GM23338 (cell line): Measurements from ENCODE around the gene P2RX7. TPM values are rescaled to one million over a fixed set of nuclear protein-coding genes. Genes with fewer than 3 reads are reported as not detected.

ENCODE experiments used
- ATAC-seq: fragments of 200-7000 bp; cut with Tn5 transposase; 3 replicates; pipeline ENCODE4 v1.9.1; 2020
- DNase-seq: peaks from one replicate; pipeline ENCODE4 v3.0.0-alpha.2; 2015; ENCODE audit warnings: low spot score
- H2AFZ ChIP-seq: fragments of 200-600 bp; sonication (generic); 2 replicates; pipeline ENCODE4 v1.8.0; 2016; ENCODE audit warnings: antibody characterized with exemption, mild to moderate bottlenecking, moderate library complexity
- H3F3A ChIP-seq: fragments of 200-600 bp; sonication (generic); replicated peaks from 2 replicates; pipeline ENCODE4 v1.8.0; 2017; ENCODE audit warnings: antibody characterized with exemption, mixed run types, low read depth
- H3K27ac ChIP-seq: fragments of 200-600 bp; sonication (generic); 2 replicates; pipeline ENCODE4 v1.6.1; 2016; ENCODE audit warnings: low read depth
- H3K27me3 ChIP-seq: fragments of 200-600 bp; sonication (generic); 2 replicates; pipeline ENCODE4 v1.8.0; 2016; ENCODE audit warnings: mild to moderate bottlenecking, mixed run types, moderate library complexity; ENCODE audit not compliant: insufficient read depth
- H3K36me3 ChIP-seq: fragments of 200-600 bp; sonication (generic); 2 replicates; pipeline ENCODE4 v1.8.0; 2016; ENCODE audit warnings: mild to moderate bottlenecking; ENCODE audit not compliant: insufficient read depth
- H3K4me1 ChIP-seq: fragments of 200-600 bp; sonication (generic); 2 replicates; pipeline ENCODE4 v1.8.0; 2016; ENCODE audit warnings: mild to moderate bottlenecking, moderate library complexity; ENCODE audit not compliant: insufficient read depth
- H3K4me2 ChIP-seq: fragments of 200-600 bp; sonication (generic); 2 replicates; pipeline ENCODE4 v1.7.1; 2017; ENCODE audit warnings: mixed run types
- H3K4me3 ChIP-seq: fragments of 200-600 bp; sonication (generic); 2 replicates; pipeline ENCODE4 v1.6.1; 2016; ENCODE audit warnings: mixed run types
- H3K79me2 ChIP-seq: fragments of 200-600 bp; sonication (generic); replicated peaks from 2 replicates; pipeline ENCODE4 v1.8.0; 2017; ENCODE audit warnings: mild to moderate bottlenecking; ENCODE audit not compliant: insufficient read depth
- H3K9me2 ChIP-seq: fragments of 200-600 bp; sonication (generic); 2 replicates; pipeline ENCODE4 v1.8.0; 2017; ENCODE audit not compliant: insufficient read depth
- H4K20me1 ChIP-seq: fragments of 200-600 bp; sonication (generic); replicated peaks from 2 replicates; pipeline ENCODE4 v1.8.0; 2017; ENCODE audit warnings: mild to moderate bottlenecking; ENCODE audit not compliant: insufficient read depth
- H3K27ac Mint-ChIP-seq: 2 replicates; pipeline ENCODE4 v1.8.0; 2020; ENCODE audit warnings: inconsistent platforms, mild to moderate bottlenecking, moderate library complexity, mixed read lengths
- H3K27me3 Mint-ChIP-seq: 3 replicates; pipeline ENCODE4 v1.8.0; 2022; ENCODE audit warnings: low read depth, mild to moderate bottlenecking, moderate library complexity, mixed read lengths, inconsistent platforms; ENCODE audit not compliant: insufficient read depth, poor library complexity
- H3K36me3 Mint-ChIP-seq: 3 replicates; pipeline ENCODE4 v1.8.0; 2021; ENCODE audit warnings: low read depth, mild to moderate bottlenecking, inconsistent platforms, moderate library complexity, mixed read lengths
- H3K4me1 Mint-ChIP-seq: 3 replicates; pipeline ENCODE4 v1.8.0; 2020; ENCODE audit warnings: mild to moderate bottlenecking, inconsistent platforms, mixed read lengths
- H3K4me3 Mint-ChIP-seq: 3 replicates; pipeline ENCODE4 v1.8.0; 2021; ENCODE audit warnings: moderate library complexity, mild to moderate bottlenecking, inconsistent platforms, mixed read lengths
- H3K9me3 Mint-ChIP-seq: 3 replicates; pipeline ENCODE4 v1.8.0; 2020; ENCODE audit warnings: moderate library complexity, mild to moderate bottlenecking, inconsistent platforms, mixed read lengths
- CREB1 ChIP-seq: fragments of 250-450 bp; sonication (Bioruptor Pico); IDR thresholded peaks from 2 replicates; pipeline ENCODE4 v1.5.0; 2020; ENCODE audit warnings: low read depth, mild to moderate bottlenecking, moderate library complexity
- CTCF ChIP-seq, 2 experiments: fragments of 200-600 bp in 1 of 2; sonication (generic) in 1 of 2; conservative IDR thresholded peaks; 2 replicates each; pipeline versions ENCODE4 v1.5.1 to v1.6.1; 2016 to 2017; ENCODE audit warnings: antibody characterized with exemption in 2 of 2, low read depth in 2 of 2, mild to moderate bottlenecking in 2 of 2, moderate library complexity in 1 of 2
- EZH2 ChIP-seq: fragments of 200-600 bp; sonication (generic); IDR thresholded peaks from one replicate; pipeline ENCODE4 v1.8.0; 2017; ENCODE audit warnings: antibody characterized with exemption, mild to moderate bottlenecking, low read depth; ENCODE audit not compliant: unreplicated experiment
- JUNB ChIP-seq: IDR thresholded peaks from one replicate; pipeline ENCODE4 v1.6.1; 2016; ENCODE audit warnings: antibody characterized with exemption; ENCODE audit not compliant: unreplicated experiment
- NANOG ChIP-seq: IDR thresholded peaks from 2 replicates; pipeline ENCODE4 v1.6.1; 2016; ENCODE audit warnings: antibody characterized with exemption, borderline replicate concordance
- POLR2AphosphoS5 ChIP-seq: IDR thresholded peaks from 2 replicates; pipeline ENCODE4 v1.6.1; 2016; ENCODE audit warnings: antibody characterized with exemption, low read depth
- STAT1 ChIP-seq: IDR thresholded peaks from one replicate; pipeline ENCODE4 v1.6.1; 2016; ENCODE audit warnings: antibody characterized with exemption; ENCODE audit not compliant: unreplicated experiment
- ZNF331 ChIP-seq: fragments of 250-450 bp; sonication (Bioruptor Pico); IDR thresholded peaks from 2 replicates; pipeline ENCODE4 v1.5.0; 2020; ENCODE audit warnings: low read depth, mild to moderate bottlenecking, moderate library complexity
- polyA plus RNA-seq: library from polyadenylated mRNA; unstranded; fragments of >200 nt; fragmentation: Nextera tagmentation; extraction: Ambion mirVana; gene quantifications from 2 replicates; pipeline ENCODE4 v1.2.1, GENCODE V29; 2016
- total RNA-seq: library from RNA; depleted of rRNA; stranded (reverse); fragments of >200 nt; shearing (Covaris generic); gene quantifications from 2 replicates; pipeline ENCODE4 v1.2.3, GENCODE V29; 2014
- TF ChIP-seq, protein P1 (sequence below): IDR thresholded peaks from 2 replicates; pipeline ENCODE4 v1.6.1; 2016; ENCODE audit warnings: antibody characterized with exemption
- TF ChIP-seq, protein P2 (sequence below): fragments of 250-450 bp; sonication (Bioruptor Pico); IDR thresholded peaks from 2 replicates; pipeline ENCODE4 v1.5.0; 2020; ENCODE audit warnings: mild to moderate bottlenecking, moderate library complexity

Gene P2RX7
- total and polyA plus RNA-seq, 2 experiments from 2014 or later: 0.24 to 0.48 TPM

GRCh38 chr12:121128908-121129810, 3.5 kb upstream of the P2RX7 start (continued):
- no peak for TF ChIP-seq CREB1
- no peak for TF ChIP-seq ZNF331 (CRISPR knock-in tag)
- no peak for TF ChIP-seq STAT1
- TF ChIP-seq, protein P1, sequence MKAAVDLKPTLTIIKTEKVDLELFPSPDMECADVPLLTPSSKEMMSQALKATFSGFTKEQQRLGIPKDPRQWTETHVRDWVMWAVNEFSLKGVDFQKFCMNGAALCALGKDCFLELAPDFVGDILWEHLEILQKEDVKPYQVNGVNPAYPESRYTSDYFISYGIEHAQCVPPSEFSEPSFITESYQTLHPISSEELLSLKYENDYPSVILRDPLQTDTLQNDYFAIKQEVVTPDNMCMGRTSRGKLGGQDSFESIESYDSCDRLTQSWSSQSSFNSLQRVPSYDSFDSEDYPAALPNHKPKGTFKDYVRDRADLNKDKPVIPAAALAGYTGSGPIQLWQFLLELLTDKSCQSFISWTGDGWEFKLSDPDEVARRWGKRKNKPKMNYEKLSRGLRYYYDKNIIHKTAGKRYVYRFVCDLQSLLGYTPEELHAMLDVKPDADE: no peak
- no peak for TF ChIP-seq EZH2

DNA sequence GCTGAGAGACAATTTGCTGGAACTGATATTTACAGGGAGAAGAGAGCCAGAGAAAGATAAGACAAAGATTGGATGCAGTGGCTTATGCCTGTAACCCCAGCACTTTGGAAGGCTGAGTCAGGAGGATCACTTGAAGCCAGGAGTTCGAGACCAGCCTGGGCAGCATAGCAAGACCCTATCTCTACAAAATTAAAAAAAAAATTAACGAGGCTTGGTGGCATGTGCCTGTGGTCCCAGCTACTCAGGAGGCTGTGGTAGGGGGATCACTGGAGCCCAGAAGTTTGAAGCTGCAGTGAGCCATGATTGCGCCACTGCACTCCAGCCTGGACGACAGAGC, 2.9 kb upstream of the P2RX7 start:
- H3K27ac ChIP-seq: no peak overlapping the region
- 0 out of 3 replicates have a peak, but pooled peaks cover 3% of the 10 kb centered on the region for H3K9me3 Mint-ChIP-seq
- DNase-seq: no peak
- peaks cover 5% of the 10 kb centered on the region for H3K27me3 Mint-ChIP-seq
- no peak overlapping the region for H3K4me2 ChIP-seq
- no peak overlapping the region for H3K27ac Mint-ChIP-seq
- no peak overlapping the region for H2AFZ ChIP-seq
- H3K36me3 ChIP-seq: no peaks in the 10 kb centered on the region
- ATAC-seq: no peak
- peaks cover 11% of the 10 kb centered on the region for H3K4me1 Mint-ChIP-seq
- no peaks in the 10 kb centered on the region for H3K9me2 ChIP-seq
- H3K27me3 ChIP-seq: no peaks in the 10 kb centered on the region
- H3K4me3 ChIP-seq: no peak overlapping the region
- H3K4me1 ChIP-seq: peaks cover 12% of the 10 kb centered on the region; the same call in 1 of the 2 replicates
- 0 out of 2 replicates have a peak, but pooled peaks cover 5% of the 10 kb centered on the region for H3F3A ChIP-seq
- no peak overlapping the region for H3K4me3 Mint-ChIP-seq
- H3K79me2 ChIP-seq: no peaks in the 10 kb centered on the region
- no peaks in the 10 kb centered on the region for H4K20me1 ChIP-seq
- no peaks in the 10 kb centered on the region for H3K36me3 Mint-ChIP-seq
- TF ChIP-seq, protein P2, sequence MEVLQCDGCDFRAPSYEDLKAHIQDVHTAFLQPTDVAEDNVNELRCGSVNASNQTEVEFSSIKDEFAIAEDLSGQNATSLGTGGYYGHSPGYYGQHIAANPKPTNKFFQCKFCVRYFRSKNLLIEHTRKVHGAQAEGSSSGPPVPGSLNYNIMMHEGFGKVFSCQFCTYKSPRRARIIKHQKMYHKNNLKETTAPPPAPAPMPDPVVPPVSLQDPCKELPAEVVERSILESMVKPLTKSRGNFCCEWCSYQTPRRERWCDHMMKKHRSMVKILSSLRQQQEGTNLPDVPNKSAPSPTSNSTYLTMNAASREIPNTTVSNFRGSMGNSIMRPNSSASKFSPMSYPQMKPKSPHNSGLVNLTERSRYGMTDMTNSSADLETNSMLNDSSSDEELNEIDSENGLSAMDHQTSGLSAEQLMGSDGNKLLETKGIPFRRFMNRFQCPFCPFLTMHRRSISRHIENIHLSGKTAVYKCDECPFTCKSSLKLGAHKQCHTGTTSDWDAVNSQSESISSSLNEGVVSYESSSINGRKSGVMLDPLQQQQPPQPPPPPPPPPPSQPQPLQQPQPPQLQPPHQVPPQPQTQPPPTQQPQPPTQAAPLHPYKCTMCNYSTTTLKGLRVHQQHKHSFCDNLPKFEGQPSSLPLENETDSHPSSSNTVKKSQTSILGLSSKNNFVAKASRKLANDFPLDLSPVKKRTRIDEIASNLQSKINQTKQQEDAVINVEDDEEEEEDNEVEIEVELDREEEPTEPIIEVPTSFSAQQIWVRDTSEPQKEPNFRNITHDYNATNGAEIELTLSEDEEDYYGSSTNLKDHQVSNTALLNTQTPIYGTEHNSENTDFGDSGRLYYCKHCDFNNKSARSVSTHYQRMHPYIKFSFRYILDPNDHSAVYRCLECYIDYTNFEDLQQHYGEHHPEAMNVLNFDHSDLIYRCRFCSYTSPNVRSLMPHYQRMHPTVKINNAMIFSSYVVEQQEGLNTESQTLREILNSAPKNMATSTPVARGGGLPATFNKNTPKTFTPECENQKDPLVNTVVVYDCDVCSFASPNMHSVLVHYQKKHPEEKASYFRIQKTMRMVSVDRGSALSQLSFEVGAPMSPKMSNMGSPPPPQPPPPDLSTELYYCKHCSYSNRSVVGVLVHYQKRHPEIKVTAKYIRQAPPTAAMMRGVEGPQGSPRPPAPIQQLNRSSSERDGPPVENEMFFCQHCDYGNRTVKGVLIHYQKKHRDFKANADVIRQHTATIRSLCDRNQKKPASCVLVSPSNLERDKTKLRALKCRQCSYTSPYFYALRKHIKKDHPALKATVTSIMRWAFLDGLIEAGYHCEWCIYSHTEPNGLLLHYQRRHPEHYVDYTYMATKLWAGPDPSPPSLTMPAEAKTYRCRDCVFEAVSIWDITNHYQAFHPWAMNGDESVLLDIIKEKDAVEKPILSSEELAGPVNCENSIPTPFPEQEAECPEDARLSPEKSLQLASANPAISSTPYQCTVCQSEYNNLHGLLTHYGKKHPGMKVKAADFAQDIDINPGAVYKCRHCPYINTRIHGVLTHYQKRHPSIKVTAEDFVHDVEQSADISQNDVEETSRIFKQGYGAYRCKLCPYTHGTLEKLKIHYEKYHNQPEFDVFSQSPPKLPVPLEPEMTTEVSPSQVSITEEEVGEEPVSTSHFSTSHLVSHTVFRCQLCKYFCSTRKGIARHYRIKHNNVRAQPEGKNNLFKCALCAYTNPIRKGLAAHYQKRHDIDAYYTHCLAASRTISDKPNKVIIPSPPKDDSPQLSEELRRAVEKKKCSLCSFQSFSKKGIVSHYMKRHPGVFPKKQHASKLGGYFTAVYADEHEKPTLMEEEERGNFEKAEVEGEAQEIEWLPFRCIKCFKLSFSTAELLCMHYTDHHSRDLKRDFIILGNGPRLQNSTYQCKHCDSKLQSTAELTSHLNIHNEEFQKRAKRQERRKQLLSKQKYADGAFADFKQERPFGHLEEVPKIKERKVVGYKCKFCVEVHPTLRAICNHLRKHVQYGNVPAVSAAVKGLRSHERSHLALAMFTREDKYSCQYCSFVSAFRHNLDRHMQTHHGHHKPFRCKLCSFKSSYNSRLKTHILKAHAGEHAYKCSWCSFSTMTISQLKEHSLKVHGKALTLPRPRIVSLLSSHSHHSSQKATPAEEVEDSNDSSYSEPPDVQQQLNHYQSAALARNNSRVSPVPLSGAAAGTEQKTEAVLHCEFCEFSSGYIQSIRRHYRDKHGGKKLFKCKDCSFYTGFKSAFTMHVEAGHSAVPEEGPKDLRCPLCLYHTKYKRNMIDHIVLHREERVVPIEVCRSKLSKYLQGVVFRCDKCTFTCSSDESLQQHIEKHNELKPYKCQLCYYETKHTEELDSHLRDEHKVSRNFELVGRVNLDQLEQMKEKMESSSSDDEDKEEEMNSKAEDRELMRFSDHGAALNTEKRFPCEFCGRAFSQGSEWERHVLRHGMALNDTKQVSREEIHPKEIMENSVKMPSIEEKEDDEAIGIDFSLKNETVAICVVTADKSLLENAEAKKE (CRISPR knock-in tag): no peak
- no peak for TF ChIP-seq POLR2AphosphoS5
- no peak for TF ChIP-seq JUNB
- TF ChIP-seq, protein P1: no peak
- TF ChIP-seq STAT1: no peak
- TF ChIP-seq CTCF (conservative IDR thresholded peaks at IDR 0.05; ENCODE audit: low read depth in 2 of 2): no peak
- TF ChIP-seq CREB1: no peak
- no peak for TF ChIP-seq NANOG
